ENCODE results near the gene KCNAB1. TPM values are rescaled to one million over a fixed set of nuclear protein-coding genes. Genes with fewer than 3 reads are reported as not detected.

The KCNAB1 gene
- polyA plus RNA-seq, 1 experiment: 0.07 TPM

DNA sequence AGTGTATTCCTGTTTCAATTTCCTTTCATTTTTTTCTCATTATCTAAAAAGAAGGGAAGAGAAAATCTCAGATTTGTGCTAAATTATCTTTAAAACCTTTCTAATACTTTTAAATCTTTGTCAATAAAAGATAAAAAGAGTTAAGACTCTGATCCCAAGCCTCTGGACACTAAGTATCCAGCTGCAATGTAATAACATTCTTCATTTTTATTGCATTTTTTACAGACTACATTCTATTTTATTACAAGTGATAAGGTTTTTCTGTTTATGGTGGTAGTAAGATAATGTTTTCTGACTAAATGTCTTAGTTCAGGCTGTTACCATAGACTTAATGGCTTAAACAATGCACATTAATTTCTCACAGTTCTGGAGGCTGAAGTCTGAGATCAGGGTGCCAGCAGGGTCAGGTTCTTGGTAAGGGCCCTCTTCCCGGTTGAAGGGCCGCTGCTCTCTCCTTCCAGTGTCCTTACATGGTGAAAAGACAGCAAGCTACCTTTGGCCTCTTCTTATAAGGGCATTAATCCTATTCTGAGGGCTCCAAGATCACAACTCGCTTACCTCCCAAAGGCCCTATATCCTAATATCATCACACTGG lies 19.7 kb downstream of the KCNAB1 start:
- ChIA-PET POLR2A (no interaction called here), CTCF (interaction anchor here (3.0 kb wide), 1 partner anchor 10 kb away, joined by 17 read pairs; no protein-coding TSS in a partner anchor)
- TF ChIP-seq, protein P1, sequence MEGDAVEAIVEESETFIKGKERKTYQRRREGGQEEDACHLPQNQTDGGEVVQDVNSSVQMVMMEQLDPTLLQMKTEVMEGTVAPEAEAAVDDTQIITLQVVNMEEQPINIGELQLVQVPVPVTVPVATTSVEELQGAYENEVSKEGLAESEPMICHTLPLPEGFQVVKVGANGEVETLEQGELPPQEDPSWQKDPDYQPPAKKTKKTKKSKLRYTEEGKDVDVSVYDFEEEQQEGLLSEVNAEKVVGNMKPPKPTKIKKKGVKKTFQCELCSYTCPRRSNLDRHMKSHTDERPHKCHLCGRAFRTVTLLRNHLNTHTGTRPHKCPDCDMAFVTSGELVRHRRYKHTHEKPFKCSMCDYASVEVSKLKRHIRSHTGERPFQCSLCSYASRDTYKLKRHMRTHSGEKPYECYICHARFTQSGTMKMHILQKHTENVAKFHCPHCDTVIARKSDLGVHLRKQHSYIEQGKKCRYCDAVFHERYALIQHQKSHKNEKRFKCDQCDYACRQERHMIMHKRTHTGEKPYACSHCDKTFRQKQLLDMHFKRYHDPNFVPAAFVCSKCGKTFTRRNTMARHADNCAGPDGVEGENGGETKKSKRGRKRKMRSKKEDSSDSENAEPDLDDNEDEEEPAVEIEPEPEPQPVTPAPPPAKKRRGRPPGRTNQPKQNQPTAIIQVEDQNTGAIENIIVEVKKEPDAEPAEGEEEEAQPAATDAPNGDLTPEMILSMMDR (IDR thresholded peaks at IDR 0.05; ENCODE audit: low read depth, low read length): no peak
- H3K27ac ChIP-seq (ENCODE audit: low read depth, low read length): no peak overlapping the region
- peaks cover 6% of the 10 kb centered on the region for H3K27me3 ChIP-seq (ENCODE audit: control insufficient read depth, insufficient read depth, low read length)
- no peaks in the 10 kb centered on the region for H3K9me3 ChIP-seq (ENCODE audit: control insufficient read depth, insufficient read depth, low read length)
- no peak overlapping the region for H3K4me3 ChIP-seq (ENCODE audit: low read depth, low read length)
- no peak for DNase-seq (ENCODE audit: low read depth, low spot score)

DNA sequence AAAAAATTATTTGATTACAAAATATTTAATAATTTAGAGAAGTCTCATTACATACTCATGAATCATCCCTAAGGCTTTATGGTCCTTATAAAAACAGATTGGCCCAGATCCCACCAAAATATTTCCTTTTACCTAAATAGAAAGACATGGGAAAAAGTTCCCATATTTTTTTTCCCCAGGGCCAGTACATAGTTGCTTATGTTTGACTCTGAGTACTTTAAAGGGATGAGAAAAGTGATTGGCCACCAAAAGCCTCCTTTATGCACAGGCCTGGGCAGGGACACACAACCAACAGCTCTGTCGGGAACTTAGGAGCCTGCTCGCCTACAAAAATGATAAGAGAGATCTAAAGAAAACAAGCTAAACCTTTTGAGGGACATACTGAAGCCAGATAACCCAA lies 22.3 kb downstream of the KCNAB1 start:
- DNase-seq (ENCODE audit: low read depth, low spot score): no peak
- CTCF ChIA-PET: interaction anchor here (1.2 to 1.6 kb wide), 2 partner anchors 10 to 241 kb away, joined by 3 to 7 read pairs; no protein-coding TSS in a partner anchor
- TF ChIP-seq, protein P1 (IDR thresholded peaks at IDR 0.05; ENCODE audit: low read depth, low read length): no peak
- Histone ChIP-seq H3K27ac (ENCODE audit: low read depth, low read length) (no peak overlapping the region), H3K27me3 (ENCODE audit: control insufficient read depth, insufficient read depth, low read length) (peaks cover 6% of the 10 kb centered on the region), H3K4me3 (ENCODE audit: low read depth, low read length) (no peak overlapping the region), H3K9me3 (ENCODE audit: control insufficient read depth, insufficient read depth, low read length) (no peaks in the 10 kb centered on the region)
- POLR2A ChIA-PET: no interaction called here

DNA sequence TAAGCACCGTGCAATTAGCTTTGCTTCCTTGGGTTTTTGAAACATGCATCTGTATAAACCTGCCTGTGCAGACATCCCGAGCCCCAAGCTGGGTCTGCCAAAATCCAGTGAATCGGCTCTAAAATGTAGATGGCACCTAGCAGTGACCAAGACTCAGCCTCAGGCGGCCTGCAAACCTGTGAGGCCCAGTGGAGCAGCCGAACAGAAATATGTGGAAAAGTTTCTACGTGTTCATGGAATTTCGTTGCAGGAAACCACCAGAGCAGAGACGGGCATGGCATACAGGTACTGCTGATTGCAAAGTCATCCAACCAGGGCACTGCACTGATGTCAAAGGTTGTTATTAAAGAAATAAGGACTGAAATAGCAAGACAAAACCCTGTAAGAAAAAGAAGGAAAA lies 22.8 kb downstream of the KCNAB1 start:
- ChIA-PET CTCF (interaction anchor here (1.6 kb wide), 1 partner anchor 9 kb away, joined by 7 read pairs; no protein-coding TSS in a partner anchor), POLR2A (no interaction called here)
- Histone ChIP-seq H3K9me3 (ENCODE audit: control insufficient read depth, insufficient read depth, low read length) (no peaks in the 10 kb centered on the region), H3K4me3 (ENCODE audit: low read depth, low read length) (no peak overlapping the region), H3K27ac (ENCODE audit: low read depth, low read length) (no peak overlapping the region), H3K27me3 (ENCODE audit: control insufficient read depth, insufficient read depth, low read length) (peaks cover 6% of the 10 kb centered on the region)
- DNase-seq (ENCODE audit: low read depth, low spot score): no peak
- TF ChIP-seq, protein P1 (IDR thresholded peaks at IDR 0.05; ENCODE audit: low read depth, low read length): no peak

DNA sequence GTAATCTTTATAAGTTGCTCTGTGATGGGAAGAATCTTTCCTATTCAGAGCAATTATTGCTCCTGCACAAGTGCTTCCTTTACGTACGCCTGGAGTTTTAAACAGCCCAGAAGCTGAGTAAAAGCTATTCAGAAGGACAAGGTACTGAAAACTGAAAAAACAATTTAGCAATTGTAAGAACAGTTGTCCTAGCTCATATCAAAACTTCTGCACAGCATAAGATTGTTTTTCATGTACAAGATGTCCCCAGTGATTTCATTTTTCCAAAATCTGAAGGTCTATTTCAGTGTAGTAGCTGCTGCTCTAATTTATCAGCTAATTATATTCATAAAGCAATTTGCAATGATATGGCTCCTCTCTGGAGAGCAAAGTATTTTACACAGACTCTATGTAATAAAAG lies 23.7 kb downstream of the KCNAB1 start:
- CTCF ChIA-PET: interaction anchor here (0.7 to 1.0 kb wide), 3 partner anchors 48 to 993 kb away, joined by 3 read pairs; no protein-coding TSS in a partner anchor
- Histone ChIP-seq H3K4me3 (ENCODE audit: low read depth, low read length) (no peak overlapping the region), H3K27ac (ENCODE audit: low read depth, low read length) (no peak overlapping the region), H3K27me3 (ENCODE audit: control insufficient read depth, insufficient read depth, low read length) (peaks cover 6% of the 10 kb centered on the region), H3K9me3 (ENCODE audit: control insufficient read depth, insufficient read depth, low read length) (no peaks in the 10 kb centered on the region)
- POLR2A ChIA-PET: no interaction called here
- TF ChIP-seq, protein P1 (IDR thresholded peaks at IDR 0.05; ENCODE audit: low read depth, low read length): no peak
- no peak for DNase-seq (ENCODE audit: low read depth, low spot score)

- no peak for DNase-seq (ENCODE audit: low read depth, low spot score)
- ChIA-PET CTCF (interaction anchor here (0.8 kb wide), 1 partner anchor 237 kb away, joined by 3 read pairs; no protein-coding TSS in a partner anchor), POLR2A (no interaction called here)
- TF ChIP-seq, protein P1 (IDR thresholded peaks at IDR 0.05; ENCODE audit: low read depth, low read length): no peak
- peaks cover 3% of the 10 kb centered on the region for H3K27me3 ChIP-seq (ENCODE audit: control insufficient read depth, insufficient read depth, low read length)
- H3K27ac ChIP-seq (ENCODE audit: low read depth, low read length): no peak overlapping the region
- H3K9me3 ChIP-seq (ENCODE audit: control insufficient read depth, insufficient read depth, low read length): no peaks in the 10 kb centered on the region
- H3K4me3 ChIP-seq (ENCODE audit: low read depth, low read length): no peak overlapping the region
Observed at GRCh38 chr3:156145866-156146265, 25.5 kb downstream of the KCNAB1 start.

Measured in AG04450 (cell line).